NT2/D1 (cell line): ENCODE results near the gene FRMD4A.

Experiments used
- DNase-seq: peaks from one replicate; pipeline ENCODE4 v3.0.0-alpha.2; 2011; ENCODE audit warnings: low read depth, low spot score
- H3K27me3 ChIP-seq: 2 replicates; pipeline ENCODE4 v1.6.0; 2011; ENCODE audit warnings: mild to moderate bottlenecking; ENCODE audit not compliant: insufficient read length, insufficient read depth
- H3K36me3 ChIP-seq: 2 replicates; pipeline ENCODE4 v1.6.1; 2011; ENCODE audit warnings: mild to moderate bottlenecking, low read length, mixed read lengths; ENCODE audit not compliant: insufficient read depth, insufficient read length
- H3K4me1 ChIP-seq: 2 replicates; pipeline ENCODE4 v1.5.1; 2011; ENCODE audit not compliant: insufficient read depth, insufficient read length
- H3K4me3 ChIP-seq: 2 replicates; pipeline ENCODE4 v1.5.1; 2011; ENCODE audit warnings: low read depth; ENCODE audit not compliant: insufficient read length
- H3K9ac ChIP-seq: 2 replicates; pipeline ENCODE4 v1.6.0; 2011; ENCODE audit warnings: low read depth; ENCODE audit not compliant: insufficient read length
- H3K9me3 ChIP-seq: 2 replicates; pipeline ENCODE4 v1.5.1; 2011; ENCODE audit warnings: mild to moderate bottlenecking, low read length; ENCODE audit not compliant: insufficient read depth
- SUZ12 ChIP-seq: IDR thresholded peaks from 2 replicates; pipeline ENCODE4 v1.6.1; 2011; ENCODE audit not compliant: insufficient read length, insufficient read depth; ENCODE audit errors: extremely low read depth
- YY1 ChIP-seq: IDR thresholded peaks from 2 replicates; pipeline ENCODE4 v1.6.1; 2011; ENCODE audit not compliant: insufficient read length, insufficient read depth
- ZNF274 ChIP-seq: IDR thresholded peaks from 2 replicates; pipeline ENCODE4 v1.6.1; 2011; ENCODE audit warnings: mild to moderate bottlenecking, low read depth, low read length

Gene FRMD4A

DNA sequence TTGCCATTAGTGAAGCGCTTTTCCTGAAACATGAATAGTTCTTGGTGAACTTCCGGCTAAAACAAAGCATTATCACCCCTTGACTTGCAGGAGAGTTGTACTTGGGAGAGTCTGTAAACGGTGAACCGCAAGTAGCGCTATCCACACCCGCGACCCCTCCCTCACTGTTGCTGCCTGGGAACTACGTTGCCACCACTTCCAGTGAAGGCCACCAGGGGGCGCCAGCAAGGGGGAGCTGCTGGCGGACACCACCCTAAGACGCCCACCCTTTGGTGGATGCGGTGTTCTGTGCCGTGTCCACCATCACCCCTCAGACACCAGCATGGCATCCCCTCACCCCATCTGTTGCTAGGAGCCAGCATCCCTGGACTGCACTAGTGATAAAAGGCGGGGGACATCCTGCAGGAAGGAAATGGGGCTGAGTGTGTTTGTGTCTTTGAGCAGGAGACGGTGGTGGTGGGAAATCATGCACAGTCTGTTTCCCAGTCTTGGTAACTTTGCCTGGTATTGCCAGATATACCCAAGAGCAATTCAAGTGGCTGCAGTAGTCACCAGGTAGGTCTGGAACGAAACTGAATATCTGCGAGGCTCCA is 298.2 kb downstream of the FRMD4A start:
- Histone ChIP-seq H3K4me1 (peaks cover 2% of the 10 kb centered on the region), H3K9me3 (no peaks in the 10 kb centered on the region), H3K9ac (no peak overlapping the region), H3K36me3 (no peaks in the 10 kb centered on the region), H3K4me3 (no peak overlapping the region), H3K27me3 (no peaks in the 10 kb centered on the region)
- DNase-seq, result peak; percentile 42
- TF ChIP-seq SUZ12 (no peak), ZNF274 (no peak), YY1 (no peak)

DNA sequence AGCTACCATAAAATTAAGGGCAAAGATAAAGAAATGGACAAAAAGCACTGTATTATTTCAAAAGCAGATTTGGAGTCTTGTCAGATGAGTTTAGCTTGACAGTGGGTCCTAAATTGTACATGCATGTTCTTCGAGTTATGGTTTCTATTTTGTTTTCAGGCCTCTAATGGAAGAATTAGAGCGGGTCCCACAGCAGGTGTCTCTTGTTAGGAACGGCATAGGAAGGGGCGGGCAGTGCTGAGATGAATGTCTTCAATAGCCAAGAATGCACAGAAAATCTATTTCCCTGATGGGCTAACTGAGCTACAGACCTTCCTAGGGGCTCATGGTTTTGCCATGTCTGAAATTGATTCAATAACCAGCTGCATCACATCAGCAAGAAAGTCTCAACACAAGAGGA is 304.4 kb downstream of the FRMD4A start:
- no peak overlapping the region for H3K4me3 ChIP-seq
- no peaks in the 10 kb centered on the region for H3K9me3 ChIP-seq
- DNase-seq, result no peak
- H3K4me1 ChIP-seq, result no peaks in the 10 kb centered on the region
- TF ChIP-seq YY1, result no peak
- no peaks in the 10 kb centered on the region for H3K36me3 ChIP-seq
- H3K9ac ChIP-seq, result no peak overlapping the region
- H3K27me3 ChIP-seq, result no peaks in the 10 kb centered on the region

DNA sequence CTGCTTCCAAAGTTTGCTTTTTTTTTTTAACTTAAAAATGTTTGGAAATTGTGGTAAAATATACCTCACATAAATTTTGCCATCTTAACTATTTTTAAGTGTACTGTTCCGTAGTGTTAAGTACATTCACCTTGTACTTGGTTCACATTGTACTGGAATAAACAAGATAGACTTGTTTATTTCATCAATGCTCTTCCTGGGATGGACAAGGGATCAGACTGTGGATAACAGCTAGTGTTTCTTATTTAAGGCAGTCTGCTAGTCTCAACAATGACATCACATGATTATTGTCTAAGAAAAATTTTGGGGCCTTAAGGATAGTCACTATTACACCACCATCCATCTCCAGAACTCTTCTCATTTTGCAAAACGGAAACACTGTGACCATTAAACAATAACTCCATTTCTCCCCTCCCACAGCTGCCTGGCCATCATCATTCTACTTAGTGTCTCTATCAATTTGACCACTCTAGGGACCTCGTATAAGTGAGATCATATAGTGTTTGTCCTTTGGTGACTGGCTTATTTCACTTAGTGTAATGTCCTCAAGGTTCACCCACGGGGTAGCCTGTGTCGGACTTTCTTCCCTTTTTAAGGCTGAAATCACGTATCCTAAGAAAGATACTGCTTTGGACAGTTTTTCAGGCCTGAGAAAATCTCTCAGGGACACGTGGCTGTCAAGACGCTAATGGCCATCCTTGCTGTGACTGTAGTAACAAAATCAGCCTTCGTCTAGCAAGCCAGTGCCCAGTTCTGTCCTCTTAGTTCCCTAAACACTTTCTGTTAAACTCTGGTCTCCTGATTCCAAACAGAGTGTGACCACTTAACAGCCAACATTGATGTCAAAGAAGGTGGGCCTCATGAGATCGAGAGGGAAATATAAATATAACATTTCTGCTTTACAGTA is 305.2 kb downstream of the FRMD4A start:
- no peaks in the 10 kb centered on the region for H3K9me3 ChIP-seq
- H3K9ac ChIP-seq, result no peak overlapping the region
- H3K27me3 ChIP-seq, result no peaks in the 10 kb centered on the region
- no peaks in the 10 kb centered on the region for H3K4me1 ChIP-seq
- H3K36me3 ChIP-seq, result no peaks in the 10 kb centered on the region
- no peak overlapping the region for H3K4me3 ChIP-seq
- no peak for DNase-seq
- no peak for TF ChIP-seq SUZ12
- TF ChIP-seq YY1, result no peak
- TF ChIP-seq ZNF274, result no peak

DNA sequence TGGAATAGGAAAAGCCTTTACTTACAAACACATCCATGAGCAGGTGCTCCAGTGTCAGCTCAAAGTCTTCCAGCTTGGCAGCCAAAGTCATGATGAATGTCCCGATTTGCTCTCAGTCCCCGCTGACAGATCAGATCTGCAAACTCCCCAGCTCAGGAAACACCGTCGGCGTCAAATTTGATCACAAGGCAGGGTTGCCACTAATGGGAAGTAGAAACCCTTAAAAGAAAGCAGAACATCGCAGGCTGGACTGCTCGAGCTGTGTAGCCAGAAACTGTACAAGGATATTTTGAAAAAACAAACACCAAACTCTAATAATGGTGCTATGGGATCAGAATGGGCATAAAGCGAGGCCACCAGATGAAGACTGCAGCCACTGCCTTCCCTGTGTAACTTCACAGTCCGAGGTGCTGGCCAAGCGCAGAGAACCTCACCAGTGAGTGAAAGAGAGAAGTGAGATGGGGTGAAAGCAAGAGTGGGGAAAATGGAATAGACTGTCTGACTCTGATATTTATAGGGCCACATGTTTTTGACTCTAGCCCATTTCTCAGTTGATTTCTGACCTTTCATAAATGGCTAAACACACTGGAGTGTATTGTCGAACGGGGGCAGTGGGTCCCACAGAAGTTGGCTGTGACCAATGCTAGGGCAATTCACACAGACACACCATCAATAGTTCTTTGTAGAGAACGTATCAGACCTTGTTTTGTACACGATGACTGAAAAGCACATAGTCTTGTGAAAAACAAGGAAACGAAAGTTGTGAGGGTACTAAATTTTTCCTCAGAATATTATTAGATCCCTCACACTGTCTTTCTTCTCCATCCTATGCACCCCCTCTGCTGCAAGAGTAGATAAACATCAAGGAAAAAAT is 306.2 kb downstream of the FRMD4A start:
- no peak for DNase-seq
- Histone ChIP-seq H3K27me3 (no peaks in the 10 kb centered on the region), H3K9ac (no peak overlapping the region), H3K4me3 (no peak overlapping the region), H3K9me3 (no peaks in the 10 kb centered on the region), H3K4me1 (no peaks in the 10 kb centered on the region), H3K36me3 (no peaks in the 10 kb centered on the region)
- TF ChIP-seq SUZ12, result no peak
- TF ChIP-seq ZNF274, result no peak
- TF ChIP-seq YY1, result no peak

DNA sequence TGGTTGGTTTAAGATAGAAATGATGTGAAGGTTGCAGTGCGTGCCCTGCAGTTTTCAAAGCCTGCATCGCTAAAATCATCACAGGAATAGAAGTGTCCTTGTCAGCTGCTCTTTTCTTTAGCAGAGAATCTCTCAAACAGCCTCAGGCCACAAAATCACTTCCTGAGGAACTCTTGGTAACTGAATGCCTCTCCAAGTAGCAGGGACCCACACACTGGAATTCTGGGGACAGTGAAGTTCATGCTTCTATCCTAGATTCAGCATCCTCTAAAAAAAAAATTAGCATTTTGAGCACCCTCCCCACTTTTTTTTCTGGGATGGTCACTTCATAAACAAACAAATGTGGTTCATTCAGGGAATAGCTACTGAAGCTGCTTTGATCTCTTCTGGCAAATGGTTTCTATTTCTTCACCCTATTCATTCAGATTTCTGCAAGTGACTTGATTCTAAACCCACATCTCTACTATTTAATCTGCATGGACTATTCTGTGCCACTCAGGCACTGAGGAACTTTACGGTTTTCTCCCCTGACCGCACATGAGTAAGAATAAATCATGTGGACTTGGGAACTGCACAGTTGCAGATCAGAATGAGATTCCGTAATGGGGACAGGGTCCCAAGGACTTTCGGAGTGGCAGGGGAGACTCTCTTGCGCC is 306.9 kb downstream of the FRMD4A start:
- Histone ChIP-seq H3K9me3 (peaks cover 7% of the 10 kb centered on the region; the same call in 1 of the 2 replicates), H3K9ac (no peak overlapping the region), H3K4me1 (no peaks in the 10 kb centered on the region), H3K36me3 (no peaks in the 10 kb centered on the region), H3K4me3 (no peak overlapping the region), H3K27me3 (no peaks in the 10 kb centered on the region)
- TF ChIP-seq YY1 (no peak), SUZ12 (no peak), ZNF274 (no peak)
- DNase-seq, result no peak

DNA sequence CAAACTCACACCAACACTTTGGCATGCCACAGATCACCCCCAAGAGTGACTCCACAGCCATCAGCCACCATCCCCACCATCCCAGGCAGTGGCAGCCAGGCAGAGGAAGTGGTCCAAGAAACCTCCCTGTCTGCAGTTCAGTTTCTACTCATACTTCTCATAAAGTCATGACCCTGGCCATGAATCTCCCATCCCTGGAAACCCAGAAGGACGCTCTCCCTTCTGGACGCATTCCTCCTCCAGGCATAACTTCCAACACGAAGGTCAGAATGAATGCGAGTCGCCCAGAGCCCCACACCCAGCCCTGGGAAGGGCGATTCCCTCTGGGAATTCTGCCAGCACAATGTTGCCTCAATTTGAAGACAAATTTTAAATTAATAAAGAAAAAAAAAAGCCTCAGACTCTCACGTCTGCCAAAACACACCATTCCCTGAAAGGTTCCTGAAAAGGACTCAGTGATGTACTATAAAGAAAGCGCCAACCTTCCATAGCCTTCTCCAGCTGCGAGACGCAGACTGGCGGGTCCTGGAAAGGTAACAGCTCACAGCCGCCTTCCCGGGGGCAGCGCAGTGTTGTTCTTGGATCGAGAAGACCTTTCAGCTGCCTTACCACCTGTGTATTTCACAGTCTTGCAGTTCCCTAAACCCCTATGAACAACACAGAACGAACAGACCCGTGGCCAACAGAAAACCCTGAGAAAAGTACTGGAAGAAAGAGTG is 307.6 kb downstream of the FRMD4A start:
- Histone ChIP-seq H3K9me3 (peaks cover 10% of the 10 kb centered on the region; the same call in 1 of the 2 replicates), H3K4me3 (no peak overlapping the region), H3K9ac (no peak overlapping the region), H3K27me3 (no peaks in the 10 kb centered on the region), H3K36me3 (no peaks in the 10 kb centered on the region), H3K4me1 (no peaks in the 10 kb centered on the region)
- TF ChIP-seq SUZ12 (no peak), ZNF274 (no peak), YY1 (no peak)
- DNase-seq, result no peak
